T follicular helper cell (primary cell): Measurements from ENCODE around the gene ZNF397.

Source experiments
- DNase-seq: peaks from one replicate; pipeline ENCODE4 v3.0.0-alpha.2; 2020; ENCODE audit warnings: low read depth

Gene ZNF397

DNA sequence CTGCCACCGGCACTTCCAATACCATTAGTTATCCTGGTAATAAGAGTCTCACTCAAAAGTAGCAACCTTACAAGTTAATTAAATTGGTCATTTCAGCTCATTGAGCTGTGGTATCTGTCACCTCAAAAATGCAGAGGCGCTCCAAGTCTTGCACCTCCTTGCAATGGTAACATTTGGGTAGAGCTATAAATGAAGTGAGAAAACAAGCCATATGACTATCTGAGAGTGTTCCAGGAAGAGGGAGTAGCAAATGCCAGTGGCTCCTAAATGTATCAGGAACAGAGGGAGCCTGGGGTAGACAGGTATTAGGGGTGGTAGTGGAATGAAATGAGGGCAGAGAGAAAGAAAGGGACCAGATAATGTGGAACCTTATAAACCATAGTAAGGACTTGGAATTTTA, 55.2 kb downstream of the ZNF397 start:
- no peak for DNase-seq

DNA sequence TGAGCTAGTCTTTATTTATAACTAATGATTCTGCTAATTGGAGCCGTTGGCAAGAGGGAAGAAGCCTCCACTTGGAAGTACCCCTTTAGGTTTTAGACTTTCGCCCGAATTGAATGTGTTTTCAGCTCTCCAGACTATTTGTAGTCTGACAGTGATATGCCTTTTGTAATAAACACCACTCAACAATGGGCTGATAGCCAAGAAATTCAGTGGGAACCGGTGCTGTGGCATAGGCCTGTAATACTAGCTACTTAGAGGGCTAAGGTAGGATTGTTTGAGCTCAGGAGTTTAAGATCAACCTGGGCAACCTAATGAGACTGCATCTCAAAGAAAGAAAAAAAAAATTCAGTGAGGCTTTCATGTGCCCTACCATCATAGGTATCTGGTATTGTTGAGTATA, 62.8 kb downstream of the ZNF397 start:
- DNase-seq: no peak

DNA sequence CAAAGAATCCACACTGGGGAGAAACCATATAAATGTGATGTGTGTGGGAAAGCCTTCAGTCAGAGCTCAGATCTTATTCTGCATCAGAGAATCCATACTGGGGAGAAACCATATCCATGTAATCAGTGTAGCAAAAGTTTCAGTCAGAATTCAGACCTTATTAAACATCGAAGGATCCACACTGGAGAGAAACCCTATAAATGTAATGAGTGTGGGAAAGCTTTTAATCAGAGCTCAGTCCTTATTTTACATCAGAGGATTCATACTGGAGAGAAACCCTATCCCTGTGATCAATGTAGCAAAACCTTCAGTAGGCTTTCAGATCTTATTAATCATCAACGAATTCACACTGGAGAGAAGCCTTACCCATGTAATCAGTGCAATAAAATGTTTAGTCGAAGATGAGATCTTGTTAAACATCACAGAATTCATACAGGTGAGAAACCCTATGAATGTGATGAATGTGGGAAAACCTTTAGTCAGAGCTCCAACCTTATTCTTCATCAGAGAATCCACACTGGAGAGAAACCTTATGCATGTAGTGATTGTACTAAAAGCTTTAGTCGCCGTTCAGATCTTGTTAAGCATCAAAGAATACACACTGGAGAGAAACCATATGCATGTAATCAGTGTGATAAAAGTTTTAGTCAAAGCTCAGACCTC, 65.9 kb downstream of the ZNF397 start:
- DNase-seq: no peak
